Muscle of leg (tissue), 11 donors: Measurements from ENCODE around the gene SLC35G6. TPM values are rescaled to one million over a fixed set of nuclear protein-coding genes. Genes with fewer than 3 reads are reported as not detected.
"Not testable (repeated sequence)": the region's sequence is repeated elsewhere in the genome, so short reads cannot be mapped to it uniquely, and the experiment has no call there.

ENCODE experiments used
- DNase-seq: peaks from one replicate; pipeline ENCODE4 v3.0.0; 2013
- H3K27ac ChIP-seq: one replicate; pipeline ENCODE4 v1.5.1; 2013; ENCODE audit warnings: mild to moderate bottlenecking, low read length, control low read depth
- H3K27me3 ChIP-seq: one replicate; pipeline ENCODE4 v1.6.1; 2013; ENCODE audit warnings: low read length; ENCODE audit not compliant: control insufficient read depth, insufficient read depth
- H3K36me3 ChIP-seq: one replicate; pipeline ENCODE4 v1.6.1; 2013; ENCODE audit warnings: low read length; ENCODE audit not compliant: control insufficient read depth, insufficient read depth
- H3K4me1 ChIP-seq: one replicate; pipeline ENCODE4 v1.6.1; 2013; ENCODE audit warnings: low read length; ENCODE audit not compliant: control insufficient read depth, insufficient read depth
- H3K4me3 ChIP-seq: one replicate; pipeline ENCODE4 v1.5.1; 2013; ENCODE audit warnings: low read length, control low read depth
- H3K9me3 ChIP-seq: replicated peaks from 2 replicates; pipeline ENCODE4 v1.6.1; 2013; ENCODE audit warnings: low read depth, low read length; ENCODE audit not compliant: control insufficient read depth
- WGBS: methylation state at CpG from one replicate; pipeline ENCODE4 v1.1.5; 2013; ENCODE audit warnings: missing lambda C conversion rate; ENCODE audit not compliant: insufficient coverage; 5-methylcytosine and 5-hydroxymethylcytosine counted together
- polyA plus RNA-seq, 8 donors: library from polyadenylated mRNA; unstranded; fragments of 120-200 nt; gene quantifications; one replicate each; pipeline versions ENCODE4 v1.2.1 to v1.2.3, GENCODE V29; 2013; ENCODE audit warnings: inconsistent platforms in 1 of 8, low replicate concordance in 1 of 8; ENCODE audit not compliant: insufficient read length in 8 of 8, insufficient read depth in 1 of 8
- total RNA-seq: library from RNA; stranded (reverse); fragments of 120-200 nt; gene quantifications from one replicate; pipeline ENCODE4 v1.2.4, GENCODE V29; 2013

SLC35G6 gene
- total and polyA plus RNA-seq, 9 donors = 0.09 to 0.27 (median 0.18) TPM; not detected in 3

DNA sequence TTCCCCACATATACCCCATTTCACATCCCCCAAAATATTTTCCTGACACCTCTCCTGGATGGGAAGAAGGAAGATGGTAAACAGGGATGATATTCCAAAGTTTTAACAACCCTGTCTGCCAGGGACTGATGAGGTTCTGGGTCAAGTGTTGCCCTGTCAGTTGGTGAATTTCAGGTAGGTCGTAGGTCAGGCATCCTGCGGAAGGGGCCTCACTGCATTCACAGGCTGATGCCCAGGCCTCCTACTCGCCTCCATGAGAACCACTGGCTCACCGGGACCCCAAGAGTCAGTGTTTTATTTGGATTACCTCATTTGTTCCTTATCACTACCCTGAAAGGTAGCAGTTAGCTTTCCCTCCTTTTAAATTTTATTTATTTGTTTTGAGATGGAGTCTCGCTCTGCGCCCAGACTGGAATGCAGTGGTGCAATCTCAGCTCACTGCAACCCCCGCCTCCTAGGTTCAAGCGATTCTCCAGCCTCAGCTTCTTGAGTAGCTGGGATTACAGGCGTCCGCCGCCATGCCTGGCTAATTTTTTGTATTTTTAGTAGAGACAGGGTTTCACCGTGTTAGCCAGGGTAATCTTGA, 12.3 kb upstream of the SLC35G6 start:
- Histone ChIP-seq H3K36me3 (peaks cover 22% of the 10 kb centered on the region), H3K4me1 (peaks cover 14% of the 10 kb centered on the region), H3K27me3 (no peaks in the 10 kb centered on the region), H3K27ac (no peak overlapping the region), H3K4me3 (no peak overlapping the region), H3K9me3 (no peaks in the 10 kb centered on the region)
- 81% methylated on average over 4 of the region's 12 CpGs for WGBS
- DNase-seq = no peak

DNA sequence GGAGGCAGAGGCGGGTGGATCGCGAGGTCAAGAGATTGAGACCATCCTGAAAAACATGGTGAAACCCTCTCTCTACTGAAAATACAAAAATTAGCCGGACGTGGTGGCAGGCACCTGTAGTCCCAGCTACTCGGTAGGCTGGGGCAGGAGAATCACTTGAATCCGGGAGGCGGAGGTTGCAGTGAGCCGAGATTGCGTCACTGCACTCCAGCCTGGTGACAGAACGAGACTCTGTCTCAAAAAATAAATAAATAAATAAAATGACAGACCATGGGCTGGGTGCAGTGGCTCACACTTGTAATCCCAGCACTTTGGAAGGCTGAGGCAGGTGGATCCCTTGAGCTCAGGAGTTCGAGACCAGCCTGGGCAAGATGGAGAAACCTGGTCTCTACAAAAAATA, 11.4 kb upstream of the SLC35G6 start:
- not testable (repeated sequence) for H3K9me3 ChIP-seq, H3K4me3 ChIP-seq, DNase-seq, H3K27ac ChIP-seq, H3K27me3 ChIP-seq
- Histone ChIP-seq H3K36me3 (peaks cover 21% of the 10 kb centered on the region), H3K4me1 (peaks cover 14% of the 10 kb centered on the region)
- WGBS = 96% methylated on average over 5 of the region's 12 CpGs

GRCh38 chr17:7470457-7470973, 10.7 kb upstream of the SLC35G6 start:
- H3K4me3 ChIP-seq, DNase-seq, H3K9me3 ChIP-seq, H3K27ac ChIP-seq, H3K27me3 ChIP-seq: not testable (repeated sequence)
- Histone ChIP-seq H3K36me3 (peaks cover 20% of the 10 kb centered on the region), H3K4me1 (peaks cover 18% of the 10 kb centered on the region)
- 87% methylated on average over 3 of the region's 8 CpGs for WGBS

GRCh38 chr17:7471729-7472128, 9.5 kb upstream of the SLC35G6 start:
- Histone ChIP-seq H3K27ac (no peak overlapping the region), H3K9me3 (no peaks in the 10 kb centered on the region), H3K27me3 (no peaks in the 10 kb centered on the region), H3K36me3 (peaks cover 13% of the 10 kb centered on the region), H3K4me3 (no peak overlapping the region), H3K4me1 (peaks cover 23% of the 10 kb centered on the region)
- DNase-seq = no peak
- WGBS = 100% methylated on average over 2 of the region's 2 CpGs

DNA sequence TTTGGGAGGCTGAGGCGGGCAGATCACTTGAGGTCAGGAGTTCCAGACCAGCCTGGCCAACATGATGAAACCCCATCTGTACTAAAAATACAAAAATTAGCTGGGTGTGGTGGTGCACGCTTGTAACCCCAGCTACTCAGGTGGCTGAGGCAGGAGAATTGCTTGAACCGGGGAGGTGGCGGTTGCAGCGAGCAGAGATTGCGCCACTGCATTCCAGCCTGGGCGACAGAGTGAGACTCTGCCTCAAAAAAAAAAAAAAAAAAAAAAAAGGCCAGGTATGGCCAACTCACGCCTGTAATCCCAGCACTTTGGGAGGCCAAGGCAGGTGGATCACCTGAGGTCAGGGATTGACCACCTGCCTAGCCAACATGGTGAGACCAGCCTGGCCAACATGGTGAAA, 6.5 kb upstream of the SLC35G6 start:
- not testable (repeated sequence) for DNase-seq, H3K36me3 ChIP-seq, H3K4me3 ChIP-seq, H3K27ac ChIP-seq, H3K9me3 ChIP-seq, H3K27me3 ChIP-seq
- WGBS = 92% methylated on average over 2 of the region's 8 CpGs
- peaks cover 40% of the 10 kb centered on the region for H3K4me1 ChIP-seq

DNA sequence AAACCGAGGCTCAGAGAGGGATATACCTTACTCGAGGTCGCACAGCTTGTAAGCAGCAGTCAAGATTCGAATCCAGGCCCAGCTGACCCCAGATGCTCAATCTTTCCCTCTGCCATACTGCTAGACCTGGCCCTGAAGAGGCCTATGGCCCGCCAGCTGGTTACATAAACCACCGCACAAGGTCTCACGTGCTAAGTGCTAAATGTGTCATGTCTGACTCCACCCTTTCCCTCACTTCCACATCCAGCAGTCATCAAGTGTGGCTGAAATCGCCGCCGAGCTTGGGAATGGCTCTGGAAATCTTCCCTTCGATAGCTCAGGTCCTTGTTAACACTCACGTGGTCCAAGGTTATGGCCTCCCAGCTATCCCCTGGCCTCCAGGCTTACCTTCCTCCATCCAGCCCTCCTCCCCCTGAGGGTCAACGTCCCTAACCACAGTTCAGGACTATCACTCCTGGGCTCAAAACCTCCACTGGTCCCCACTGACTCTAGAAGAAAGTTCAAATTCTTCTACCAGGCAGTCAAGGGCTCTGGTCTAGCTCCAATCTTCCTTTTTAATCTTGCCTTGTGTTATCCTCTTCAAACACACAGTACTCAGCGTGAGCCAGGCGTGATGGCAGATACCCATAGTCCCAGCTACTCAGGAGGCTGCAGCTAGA, 5.4 kb upstream of the SLC35G6 start:
- DNase-seq = peak; percentile 71
- Histone ChIP-seq H3K36me3 (peaks cover 4% of the 10 kb centered on the region), H3K4me3 (no peak overlapping the region), H3K27ac (peak overlapping the region; percentile 93), H3K4me1 (peaks cover 50% of the 10 kb centered on the region), H3K9me3 (no peaks in the 10 kb centered on the region), H3K27me3 (no peaks in the 10 kb centered on the region)
- 64% methylated on average over 15 of the region's 15 CpGs for WGBS

GRCh38 chr17:7476494-7476893, 4.8 kb upstream of the SLC35G6 start:
- no peak overlapping the region for H3K4me3 ChIP-seq
- DNase-seq = peak; percentile 24
- H3K36me3 ChIP-seq = peaks cover 4% of the 10 kb centered on the region
- no peaks in the 10 kb centered on the region for H3K9me3 ChIP-seq
- H3K27me3 ChIP-seq = no peaks in the 10 kb centered on the region
- H3K27ac ChIP-seq = peak overlapping the region; percentile 93
- 21% methylated on average over 3 of the region's 3 CpGs for WGBS
- H3K4me1 ChIP-seq = peaks cover 56% of the 10 kb centered on the region

- Histone ChIP-seq H3K9me3 (no peaks in the 10 kb centered on the region), H3K4me1 (peaks cover 60% of the 10 kb centered on the region), H3K4me3 (no peak overlapping the region), H3K27ac (peak overlapping the region; percentile 93), H3K36me3 (peaks cover 4% of the 10 kb centered on the region), H3K27me3 (no peaks in the 10 kb centered on the region)
- 82% methylated on average over 4 of the region's 5 CpGs for WGBS
- no peak for DNase-seq
These were observed 4.3 kb upstream of the SLC35G6 start for GRCh38 chr17:7476951-7477350.

DNA sequence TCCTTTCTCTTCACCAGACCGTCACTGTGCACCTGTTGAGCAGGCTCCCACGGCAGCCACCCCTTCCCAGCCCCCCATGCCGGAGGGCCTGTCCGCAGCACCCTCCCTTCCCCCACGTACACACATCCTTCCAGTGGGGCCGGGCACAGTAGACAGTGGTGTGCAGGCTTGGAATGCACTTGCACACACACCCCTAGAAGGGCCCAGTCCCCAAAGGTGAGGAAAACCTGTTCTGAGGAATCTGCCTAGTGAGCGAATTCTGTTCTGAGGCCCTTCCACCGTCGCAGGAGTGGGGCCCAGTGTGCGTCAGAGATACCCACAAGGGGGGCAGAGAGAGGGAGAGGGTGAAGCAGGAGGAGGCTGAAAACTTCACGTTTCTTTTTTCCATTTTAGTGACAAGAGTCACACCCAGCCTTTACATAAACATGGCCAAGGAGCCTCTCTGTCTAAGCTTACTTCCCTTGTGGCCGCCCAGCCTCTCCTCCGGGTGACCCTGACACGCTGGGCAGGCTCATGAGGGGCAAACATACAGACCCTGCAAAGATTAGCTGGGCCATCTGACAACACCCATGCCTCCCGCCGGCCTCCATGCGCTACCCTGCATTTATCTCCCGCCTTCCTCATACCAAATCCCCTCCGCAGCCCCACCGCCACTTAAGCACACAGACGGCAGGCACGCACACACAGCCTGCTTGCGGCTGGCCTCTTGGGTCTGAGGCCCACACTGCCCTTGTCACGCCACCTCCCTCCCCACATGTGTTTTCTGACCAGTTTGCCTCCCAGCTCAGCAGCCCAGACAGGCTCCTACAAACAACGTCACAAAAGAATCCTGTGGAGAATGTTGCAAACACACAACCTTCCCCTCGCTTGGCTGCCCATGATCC, 3.6 kb upstream of the SLC35G6 start:
- Histone ChIP-seq H3K9me3 (no peaks in the 10 kb centered on the region), H3K4me3 (peak overlapping the region; percentile 79), H3K27me3 (no peaks in the 10 kb centered on the region), H3K4me1 (peaks cover 67% of the 10 kb centered on the region), H3K27ac (peak overlapping the region; percentile 93), H3K36me3 (peaks cover 4% of the 10 kb centered on the region)
- DNase-seq = peak; percentile 59
- 17% methylated on average over 15 of the region's 26 CpGs for WGBS
